HepG2 (cell line): ENCODE data around the gene CS. TPM values are rescaled to one million over a fixed set of nuclear protein-coding genes. Genes with fewer than 3 reads are reported as not detected.
A peak's percentile ranks its signal among the peaks of the same experiment; 100 is the strongest.

Experiments
- ATF1 ChIP-seq: IDR thresholded peaks from 2 replicates; pipeline ENCODE4 v1.6.1; 2016; ENCODE audit warnings: mild to moderate bottlenecking, control low read depth
- GABPA ChIP-seq, 2 experiments: IDR thresholded peaks; 2 replicates each; pipeline ENCODE4 v1.6.1; 2011 to 2016; ENCODE audit warnings: low read depth in 2 of 2, low read length in 1 of 2, missing biosample characterization in 1 of 2, missing genetic modification characterization in 1 of 2
- HDAC1 ChIP-seq: sonication (generic); formaldehyde crosslinking; IDR thresholded peaks from 2 replicates; pipeline ENCODE4 v1.5.1; 2020; ENCODE audit warnings: mild to moderate bottlenecking, missing genetic modification reagents
- PRPF4 ChIP-seq: fragments of 200-400 bp; formaldehyde crosslinking; IDR thresholded peaks from 2 replicates; pipeline ENCODE4 v1.6.1; 2016; ENCODE audit warnings: low read length, low read depth; ENCODE audit not compliant: poor library complexity, severe bottlenecking
- ZNF343 ChIP-seq: sonication (generic); formaldehyde crosslinking; IDR thresholded peaks from 2 replicates; pipeline ENCODE4 v1.4.0; 2020; ENCODE audit warnings: mild to moderate bottlenecking, missing genetic modification reagents
- polyA plus RNA-seq, 8 experiments: library from polyadenylated mRNA; depleted of rRNA in 3 of 8; stranded (reverse) in 7 of 8; unstranded in 1 of 8; fragments of >200 nt; fragmentation: Illumina TruSeq in 4 of 8; extraction: Trizol in 4 of 8; gene quantifications; 2 replicates each; pipeline versions ENCODE4 v1.2.1 to v1.2.3, GENCODE V29; 2011 to 2016; ENCODE audit warnings: low read depth in 4 of 8, missing spikeins in 1 of 8, mixed read lengths in 1 of 8; ENCODE audit not compliant: insufficient read depth in 1 of 8
- total RNA-seq, 5 experiments: library from RNA; depleted of rRNA; stranded (reverse); fragments of >200 nt; fragmentation: Illumina TruSeq; extraction: Trizol; gene quantifications; 2 replicates each; pipeline ENCODE4 v1.2.3, GENCODE V29; 2016; ENCODE audit warnings: low read depth in 1 of 5
- TF ChIP-seq, protein P1 (sequence below), 2 experiments: sonication (generic) in 1 of 2; formaldehyde crosslinking in 1 of 2; IDR thresholded peaks; 2 replicates each; pipeline versions ENCODE4 v1.6.1 to v1.9.0; 2014 to 2022; ENCODE audit warnings: antibody characterized with exemption in 1 of 2, borderline replicate concordance in 1 of 2, inconsistent platforms in 1 of 2, low read depth in 1 of 2, missing genetic modification reagents in 1 of 2
- TF ChIP-seq, protein P2 (sequence below): sonication (generic); formaldehyde crosslinking; IDR thresholded peaks from 2 replicates; pipeline ENCODE4 v1.5.1; 2020; ENCODE audit warnings: missing genetic modification reagents, mild to moderate bottlenecking, borderline replicate concordance
- TF ChIP-seq, protein P3 (sequence below), 2 experiments: fragments of 450-650 bp in 1 of 2; sonication (generic) in 1 of 2; formaldehyde crosslinking in 1 of 2; IDR thresholded peaks; 2 replicates each; pipeline versions ENCODE4 v1.6.1 to v1.8.0; 2016 to 2022; ENCODE audit warnings: antibody characterized with exemption in 1 of 2, mild to moderate bottlenecking in 1 of 2, missing genetic modification reagents in 1 of 2

Gene CS
- total and polyA plus RNA-seq, 2 of the 13 experiments (the other 11 are each of a cell fraction or from before 2014, with no cell fraction given): 173 to 175 TPM

DNA sequence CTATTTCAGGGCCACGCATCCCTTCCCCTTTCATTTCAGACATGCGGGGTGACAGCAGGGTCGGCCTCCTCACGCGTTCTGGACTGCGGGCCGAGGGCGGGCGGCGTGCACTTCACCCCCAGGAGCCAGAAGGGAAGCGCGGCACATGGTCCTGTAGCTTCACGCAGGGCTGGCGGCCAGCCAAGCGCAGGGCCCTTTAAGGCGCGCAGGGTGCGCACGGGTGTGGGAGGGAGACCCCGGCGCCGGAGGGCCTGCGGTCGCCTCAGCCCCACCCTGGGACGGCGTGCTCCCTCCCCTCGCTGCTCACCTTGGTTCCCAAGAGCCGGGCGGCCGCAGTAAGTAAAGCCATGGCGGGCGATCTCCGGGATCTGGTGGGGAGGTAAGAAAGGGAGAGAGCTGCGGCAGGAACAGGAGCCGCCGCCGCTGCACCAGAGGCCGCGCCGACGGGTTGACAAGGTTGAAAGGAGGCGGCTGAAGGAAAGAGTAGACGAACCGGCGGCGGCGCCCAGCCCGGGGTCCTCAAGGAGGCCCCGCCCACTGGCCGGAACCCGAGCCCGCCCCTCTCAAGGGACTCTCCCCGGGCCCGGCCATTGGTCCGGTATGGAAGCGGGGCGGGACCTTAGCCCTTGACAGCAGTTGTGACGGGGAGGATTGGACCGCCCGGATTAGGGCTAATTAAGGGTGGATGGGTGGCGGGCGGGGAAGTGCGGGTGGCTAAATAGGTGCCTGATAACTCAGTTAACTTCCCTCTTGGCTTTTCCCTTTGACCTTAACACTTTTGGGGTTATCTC is at the start of gene CS (continued):
- TF ChIP-seq, protein P1, sequence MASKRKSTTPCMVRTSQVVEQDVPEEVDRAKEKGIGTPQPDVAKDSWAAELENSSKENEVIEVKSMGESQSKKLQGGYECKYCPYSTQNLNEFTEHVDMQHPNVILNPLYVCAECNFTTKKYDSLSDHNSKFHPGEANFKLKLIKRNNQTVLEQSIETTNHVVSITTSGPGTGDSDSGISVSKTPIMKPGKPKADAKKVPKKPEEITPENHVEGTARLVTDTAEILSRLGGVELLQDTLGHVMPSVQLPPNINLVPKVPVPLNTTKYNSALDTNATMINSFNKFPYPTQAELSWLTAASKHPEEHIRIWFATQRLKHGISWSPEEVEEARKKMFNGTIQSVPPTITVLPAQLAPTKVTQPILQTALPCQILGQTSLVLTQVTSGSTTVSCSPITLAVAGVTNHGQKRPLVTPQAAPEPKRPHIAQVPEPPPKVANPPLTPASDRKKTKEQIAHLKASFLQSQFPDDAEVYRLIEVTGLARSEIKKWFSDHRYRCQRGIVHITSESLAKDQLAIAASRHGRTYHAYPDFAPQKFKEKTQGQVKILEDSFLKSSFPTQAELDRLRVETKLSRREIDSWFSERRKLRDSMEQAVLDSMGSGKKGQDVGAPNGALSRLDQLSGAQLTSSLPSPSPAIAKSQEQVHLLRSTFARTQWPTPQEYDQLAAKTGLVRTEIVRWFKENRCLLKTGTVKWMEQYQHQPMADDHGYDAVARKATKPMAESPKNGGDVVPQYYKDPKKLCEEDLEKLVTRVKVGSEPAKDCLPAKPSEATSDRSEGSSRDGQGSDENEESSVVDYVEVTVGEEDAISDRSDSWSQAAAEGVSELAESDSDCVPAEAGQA (IDR thresholded peaks at IDR 0.05; ENCODE audit: low read depth): no peak
- TF ChIP-seq, protein P1 (CRISPR knock-in tag; IDR thresholded peaks at IDR 0.05; ENCODE audit: borderline replicate concordance): no peak
- TF ChIP-seq, protein P2, sequence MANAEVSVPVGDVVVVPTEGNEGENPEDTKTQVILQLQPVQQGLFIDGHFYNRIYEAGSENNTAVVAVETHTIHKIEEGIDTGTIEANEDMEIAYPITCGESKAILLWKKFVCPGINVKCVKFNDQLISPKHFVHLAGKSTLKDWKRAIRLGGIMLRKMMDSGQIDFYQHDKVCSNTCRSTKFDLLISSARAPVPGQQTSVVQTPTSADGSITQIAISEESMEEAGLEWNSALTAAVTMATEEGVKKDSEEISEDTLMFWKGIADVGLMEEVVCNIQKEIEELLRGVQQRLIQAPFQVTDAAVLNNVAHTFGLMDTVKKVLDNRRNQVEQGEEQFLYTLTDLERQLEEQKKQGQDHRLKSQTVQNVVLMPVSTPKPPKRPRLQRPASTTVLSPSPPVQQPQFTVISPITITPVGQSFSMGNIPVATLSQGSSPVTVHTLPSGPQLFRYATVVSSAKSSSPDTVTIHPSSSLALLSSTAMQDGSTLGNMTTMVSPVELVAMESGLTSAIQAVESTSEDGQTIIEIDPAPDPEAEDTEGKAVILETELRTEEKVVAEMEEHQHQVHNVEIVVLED: peak; percentile 59; the same call in 1 of the 2 replicates
- TF ChIP-seq PRPF4 (no peak), ZNF343 (CRISPR knock-in tag) (0 out of 2 replicates have a peak, but pooled peaks have one; percentile 44), ATF1 (CRISPR knock-in tag) (no peak), HDAC1 (CRISPR knock-in tag) (peak; percentile 89), GABPA (IDR thresholded peaks at IDR 0.05; ENCODE audit: low read depth, low read length) (peak; percentile 51), GABPA (CRISPR knock-in tag; IDR thresholded peaks at IDR 0.05; ENCODE audit: low read depth) (peak; percentile 80)
- TF ChIP-seq, protein P3, sequence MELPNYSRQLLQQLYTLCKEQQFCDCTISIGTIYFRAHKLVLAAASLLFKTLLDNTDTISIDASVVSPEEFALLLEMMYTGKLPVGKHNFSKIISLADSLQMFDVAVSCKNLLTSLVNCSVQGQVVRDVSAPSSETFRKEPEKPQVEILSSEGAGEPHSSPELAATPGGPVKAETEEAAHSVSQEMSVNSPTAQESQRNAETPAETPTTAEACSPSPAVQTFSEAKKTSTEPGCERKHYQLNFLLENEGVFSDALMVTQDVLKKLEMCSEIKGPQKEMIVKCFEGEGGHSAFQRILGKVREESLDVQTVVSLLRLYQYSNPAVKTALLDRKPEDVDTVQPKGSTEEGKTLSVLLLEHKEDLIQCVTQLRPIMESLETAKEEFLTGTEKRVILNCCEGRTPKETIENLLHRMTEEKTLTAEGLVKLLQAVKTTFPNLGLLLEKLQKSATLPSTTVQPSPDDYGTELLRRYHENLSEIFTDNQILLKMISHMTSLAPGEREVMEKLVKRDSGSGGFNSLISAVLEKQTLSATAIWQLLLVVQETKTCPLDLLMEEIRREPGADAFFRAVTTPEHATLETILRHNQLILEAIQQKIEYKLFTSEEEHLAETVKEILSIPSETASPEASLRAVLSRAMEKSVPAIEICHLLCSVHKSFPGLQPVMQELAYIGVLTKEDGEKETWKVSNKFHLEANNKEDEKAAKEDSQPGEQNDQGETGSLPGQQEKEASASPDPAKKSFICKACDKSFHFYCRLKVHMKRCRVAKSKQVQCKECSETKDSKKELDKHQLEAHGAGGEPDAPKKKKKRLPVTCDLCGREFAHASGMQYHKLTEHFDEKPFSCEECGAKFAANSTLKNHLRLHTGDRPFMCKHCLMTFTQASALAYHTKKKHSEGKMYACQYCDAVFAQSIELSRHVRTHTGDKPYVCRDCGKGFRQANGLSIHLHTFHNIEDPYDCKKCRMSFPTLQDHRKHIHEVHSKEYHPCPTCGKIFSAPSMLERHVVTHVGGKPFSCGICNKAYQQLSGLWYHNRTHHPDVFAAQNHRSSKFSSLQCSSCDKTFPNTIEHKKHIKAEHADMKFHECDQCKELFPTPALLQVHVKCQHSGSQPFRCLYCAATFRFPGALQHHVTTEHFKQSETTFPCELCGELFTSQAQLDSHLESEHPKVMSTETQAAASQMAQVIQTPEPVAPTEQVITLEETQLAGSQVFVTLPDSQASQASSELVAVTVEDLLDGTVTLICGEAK (IDR thresholded peaks at IDR 0.05): no peak
- TF ChIP-seq, protein P3 (CRISPR knock-in tag; IDR thresholded peaks at IDR 0.05): peak; percentile 43; the same call in 1 of the 2 replicates
